ENCODE data around the gene KIAA0232.
"Not testable (repeated sequence)": the region's sequence is repeated elsewhere in the genome, so short reads cannot be mapped to it uniquely, and the experiment has no call there.

The KIAA0232 gene

GRCh38 chr4:6902318-6903042 is 120.0 kb downstream of the KIAA0232 start:
- no peak for DNase-seq (ENCODE audit: low spot score)

GRCh38 chr4:6905516-6906445 is 123.3 kb downstream of the KIAA0232 start:
- DNase-seq (ENCODE audit: low spot score) = no peak

- DNase-seq (ENCODE audit: low spot score) = not testable (repeated sequence)
Observed at GRCh38 chr4:6906486-6906885, 124.0 kb downstream of the KIAA0232 start.

GRCh38 chr4:6907658-6908191 is 125.2 kb downstream of the KIAA0232 start:
- DNase-seq (ENCODE audit: low spot score) = no peak

GRCh38 chr4:6908432-6909112 is 126.0 kb downstream of the KIAA0232 start:
- no peak for DNase-seq (ENCODE audit: low spot score)

- DNase-seq (ENCODE audit: low spot score) = peak; percentile 94
Observed at GRCh38 chr4:6909113-6909969, 126.8 kb downstream of the KIAA0232 start, which contains the start of gene TBC1D14. Gene TBC1D14, plus strand, starts transcription at chr4:6909826. Its CDS starts 13,564 bp downstream, at chr4:6923390.

- DNase-seq (ENCODE audit: low spot score) = no peak
Observed at GRCh38 chr4:6909970-6910339, 127.4 kb downstream of the KIAA0232 start.

GRCh38 chr4:6910340-6910959 is 127.9 kb downstream of the KIAA0232 start:
- DNase-seq (ENCODE audit: low spot score) = no peak

- no peak for DNase-seq (ENCODE audit: low spot score)
Observed at GRCh38 chr4:6910960-6911874, 128.7 kb downstream of the KIAA0232 start.

- DNase-seq (ENCODE audit: low spot score) = not testable (repeated sequence)
Observed at GRCh38 chr4:6911917-6912316, 129.4 kb downstream of the KIAA0232 start.

- DNase-seq (ENCODE audit: low spot score) = no peak
Observed at GRCh38 chr4:6912441-6912840, 129.9 kb downstream of the KIAA0232 start.

- no peak for DNase-seq (ENCODE audit: low spot score)
Observed at GRCh38 chr4:6913350-6913905, 130.9 kb downstream of the KIAA0232 start.

- no peak for DNase-seq (ENCODE audit: low spot score)
Observed at GRCh38 chr4:6914448-6914847, 131.9 kb downstream of the KIAA0232 start.

GRCh38 chr4:6915041-6916005 is 132.8 kb downstream of the KIAA0232 start:
- DNase-seq (ENCODE audit: low spot score) = no peak

- DNase-seq (ENCODE audit: low spot score) = no peak
Observed at GRCh38 chr4:6916069-6916586, 133.6 kb downstream of the KIAA0232 start.

GRCh38 chr4:6916587-6917460 is 134.3 kb downstream of the KIAA0232 start:
- no peak for DNase-seq (ENCODE audit: low spot score)
